GM12878 (cell line): ENCODE results near the gene SLC35F3. TPM values are rescaled to one million over a fixed set of nuclear protein-coding genes. Genes with fewer than 3 reads are reported as not detected.

Experiments used
- ATAC-seq: fragments of 200-7000 bp; cut with Tn5 transposase; 3 replicates; pipeline ENCODE4 v1.9.1; 2020; ENCODE audit warnings: mild to moderate bottlenecking, moderate library complexity
- BruUV-seq: library from RNA; stranded (reverse); fragments of 400-500 nt; replicated peaks from 2 replicates; lab custom pipeline; 2021; lab: Mats Ljungman, UMichigan
- CTCF ChIA-PET: fragments of 300-600 bp; sonication (Branson Sonifier 250); formaldehyde crosslinking; extraction: SDS; loops from one replicate; lab custom pipeline; 2021; ENCODE audit warnings: inconsistent platforms; lab: Yijun Ruan, JAX
- POLR2A ChIA-PET: fragments of 350-600 bp; formaldehyde crosslinking; extraction: SDS; loops from one replicate; lab custom pipeline; 2021; ENCODE audit warnings: inconsistent platforms; lab: Charles Lee
- RAD21 ChIA-PET: fragments of 300-600 bp; sonication (Branson Sonifier 250); formaldehyde crosslinking; loops from one replicate; lab custom pipeline; 2023; ENCODE audit warnings: antibody characterized with exemption; ENCODE audit not compliant: unreplicated experiment; lab: Charles Lee
- SMC1A ChIA-PET: fragments of 300-600 bp; sonication (Branson Sonifier 250); formaldehyde crosslinking; loops from one replicate; lab custom pipeline; 2023; ENCODE audit not compliant: unreplicated experiment, uncharacterized antibody; lab: Charles Lee
- DNase-seq: peaks from one replicate; pipeline ENCODE4 v3.0.0-alpha.2; 2011; ENCODE audit warnings: low read depth, low spot score
- FAIRE-seq: peaks from 3 replicates; lab custom pipeline; 2011; peaks lifted over from hg19 to GRCh38; lab: Jason Lieb, UNC
- H2AFZ ChIP-seq: 2 replicates; pipeline ENCODE4 v1.6.0; 2011; ENCODE audit warnings: low read depth, low read length, control low read depth; ENCODE audit not compliant: control insufficient read depth
- H3K27ac ChIP-seq: 2 replicates; pipeline ENCODE4 v1.5.1; 2011; ENCODE audit warnings: control low read depth; ENCODE audit not compliant: control insufficient read depth, insufficient read depth
- H3K27me3 ChIP-seq, 2 experiments: replicated peaks in 1 of 2; 2 replicates each; pipeline versions ENCODE4 v1.6.0 to v1.6.1; 2011; ENCODE audit warnings: low read length in 1 of 2; ENCODE audit not compliant: control insufficient read depth in 2 of 2, insufficient read depth in 2 of 2
- H3K36me3 ChIP-seq, 2 experiments: 2 replicates each; pipeline ENCODE4 v1.5.1; 2011; ENCODE audit warnings: low read length in 1 of 2; ENCODE audit not compliant: control insufficient read depth in 2 of 2, insufficient read depth in 2 of 2
- H3K4me1 ChIP-seq: 2 replicates; pipeline ENCODE4 v1.6.1; 2011; ENCODE audit warnings: mild to moderate bottlenecking, low read length, moderate library complexity, mixed read lengths; ENCODE audit not compliant: control insufficient read depth, insufficient read depth
- H3K4me2 ChIP-seq: 2 replicates; pipeline ENCODE4 v1.6.0; 2011; ENCODE audit warnings: control low read depth; ENCODE audit not compliant: control insufficient read depth, insufficient read depth
- H3K4me3 ChIP-seq: fragments of 200-600 bp; sonication (generic); 2 replicates; pipeline ENCODE4 v1.5.1; 2016
- H3K79me2 ChIP-seq: 2 replicates; pipeline ENCODE4 v1.6.0; 2011; ENCODE audit warnings: low read length; ENCODE audit not compliant: control insufficient read depth, insufficient read depth
- H3K9ac ChIP-seq: 2 replicates; pipeline ENCODE4 v1.8.0; 2011; ENCODE audit warnings: low read length, control low read depth, mixed read lengths; ENCODE audit not compliant: control insufficient read depth, insufficient read depth
- H3K9me3 ChIP-seq: replicated peaks from 3 replicates; pipeline ENCODE4 v1.5.1; 2011; ENCODE audit warnings: mild to moderate bottlenecking, low read length; ENCODE audit not compliant: control insufficient read depth, insufficient read depth
- H4K20me1 ChIP-seq: 2 replicates; pipeline ENCODE4 v1.6.0; 2011; ENCODE audit not compliant: control insufficient read depth, insufficient read depth
- CUX1 ChIP-seq: IDR thresholded peaks from 2 replicates; pipeline ENCODE4 v1.6.1; 2012; ENCODE audit warnings: improper control_type of control experiment, low read depth, low read length; ENCODE audit not compliant: insufficient replicate concordance
- E2F8 ChIP-seq: fragments of 450-650 bp; IDR thresholded peaks from 2 replicates; pipeline ENCODE4 v1.6.1; 2018; ENCODE audit warnings: mild to moderate bottlenecking, low read depth, moderate library complexity; ENCODE audit not compliant: partially characterized antibody
- HDGF ChIP-seq: fragments of 450-650 bp; IDR thresholded peaks from 2 replicates; pipeline ENCODE4 v1.6.1; 2016; ENCODE audit warnings: antibody characterized with exemption
- MTA3 ChIP-seq: IDR thresholded peaks from 2 replicates; pipeline ENCODE4 v1.6.1; 2012; ENCODE audit warnings: low read length, inconsistent platforms, borderline replicate concordance
- MXI1 ChIP-seq: fragments of 150-350 bp; IDR thresholded peaks from 2 replicates; pipeline ENCODE4 v1.6.1; 2011; ENCODE audit warnings: low read depth, mild to moderate bottlenecking, inconsistent platforms, low read length, improper control_type of control experiment
- NFYA ChIP-seq: IDR thresholded peaks from 2 replicates; pipeline ENCODE4 v1.6.1; 2011; ENCODE audit warnings: low read depth, mild to moderate bottlenecking, low read length, improper control_type of control experiment, borderline replicate concordance
- NKRF ChIP-seq: fragments of 450-650 bp; conservative IDR thresholded peaks from 2 replicates; pipeline ENCODE4 v1.6.1; 2017; ENCODE audit warnings: mild to moderate bottlenecking, moderate library complexity
- POU2F2 ChIP-seq: IDR thresholded peaks from 3 replicates; pipeline ENCODE4 v1.6.1; 2011; ENCODE audit warnings: low read depth, mild to moderate bottlenecking, low read length, borderline replicate concordance
- SPI1 ChIP-seq: IDR thresholded peaks from 2 replicates; pipeline ENCODE4 v1.6.1; 2011; ENCODE audit warnings: low read depth, mild to moderate bottlenecking, low read length, moderate library complexity, borderline replicate concordance; ENCODE audit not compliant: insufficient read depth
- ZZZ3 ChIP-seq: IDR thresholded peaks from 2 replicates; pipeline ENCODE4 v1.6.1; 2011; ENCODE audit warnings: low read depth; ENCODE audit not compliant: control insufficient read depth, insufficient read length
- WGBS: methylation state at CpG from one replicate; pipeline ENCODE4 v1.1.6; 2016; ENCODE audit warnings: low lambda C conversion rate; ENCODE audit not compliant: insufficient replicate concordance, insufficient coverage; ENCODE audit errors: missing lambda C conversion rate; 5-methylcytosine and 5-hydroxymethylcytosine counted together
- in situ Hi-C: fragments of 300-500 bp; cut with MboI; formaldehyde crosslinking; loops from 9 replicates; pipeline ENCODE4 v1.14.3; 2018; ENCODE audit warnings: mixed read lengths
- intact Hi-C: fragments of 100-400 bp; cut with micrococcal nuclease; formaldehyde crosslinking; loops from one replicate; pipeline ENCODE4 v1.14.2; 2022; ENCODE audit not compliant: unreplicated experiment
- polyA plus RNA-seq, 11 experiments: library from polyadenylated mRNA; depleted of rRNA in 4 of 11; unstranded in 6 of 11; stranded (reverse) in 5 of 11; fragments of >200 nt; fragmentation: Nextera tagmentation in 4 of 11; fragmentation: Illumina TruSeq in 1 of 11; extraction: Ambion mirVana in 4 of 11; extraction: Trizol in 1 of 11; gene quantifications; 1 replicate in 1 of 11; 2 replicates in 10 of 11; pipeline versions ENCODE4 v1.2.1 to v1.2.3, GENCODE V29; 2011 to 2016; ENCODE audit warnings: inconsistent platforms in 2 of 11, missing spikeins in 2 of 11, low read depth in 1 of 11
- total RNA-seq, 4 experiments: library from RNA; depleted of rRNA in 3 of 4; stranded (reverse); fragments of >200 nt in 3 of 4; fragmentation: Illumina TruSeq in 1 of 4; extraction: Trizol in 1 of 4; gene quantifications; 2 replicates each; pipeline versions ENCODE4 v1.2.1 to v1.2.3, GENCODE V29; 2013 to 2021
- TF ChIP-seq, protein P1 (sequence below): fragments of 450-650 bp; IDR thresholded peaks from 2 replicates; pipeline ENCODE4 v1.6.1; 2016; ENCODE audit warnings: mild to moderate bottlenecking

SLC35F3 gene
- total and polyA plus RNA-seq, 10 of the 15 experiments (the other 5 are each of a cell fraction or from before 2014, with no cell fraction given) = 1.0 to 8.6 (median 5.7) TPM

GRCh38 chr1:233975486-233975885, 71.0 kb downstream of the SLC35F3 start:
- intact Hi-C loops = no loop called here
- no peak for TF ChIP-seq E2F8
- no peak for TF ChIP-seq SPI1
- TF ChIP-seq MTA3 = no peak
- no peak for TF ChIP-seq CUX1
- no peak for TF ChIP-seq ZZZ3
- no peak for TF ChIP-seq NKRF
- no peak for TF ChIP-seq POU2F2
- TF ChIP-seq, protein P1, sequence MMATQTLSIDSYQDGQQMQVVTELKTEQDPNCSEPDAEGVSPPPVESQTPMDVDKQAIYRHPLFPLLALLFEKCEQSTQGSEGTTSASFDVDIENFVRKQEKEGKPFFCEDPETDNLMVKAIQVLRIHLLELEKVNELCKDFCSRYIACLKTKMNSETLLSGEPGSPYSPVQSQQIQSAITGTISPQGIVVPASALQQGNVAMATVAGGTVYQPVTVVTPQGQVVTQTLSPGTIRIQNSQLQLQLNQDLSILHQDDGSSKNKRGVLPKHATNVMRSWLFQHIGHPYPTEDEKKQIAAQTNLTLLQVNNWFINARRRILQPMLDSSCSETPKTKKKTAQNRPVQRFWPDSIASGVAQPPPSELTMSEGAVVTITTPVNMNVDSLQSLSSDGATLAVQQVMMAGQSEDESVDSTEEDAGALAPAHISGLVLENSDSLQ = no peak
- no peak for TF ChIP-seq HDGF
- TF ChIP-seq NFYA = no peak
- no peak for TF ChIP-seq MXI1
- Histone ChIP-seq H3K9me3 (no peaks in the 10 kb centered on the region), H3K4me3 (no peak overlapping the region), H3K27me3 (no peaks in the 10 kb centered on the region; a peak in 1 of 4 replicates), H3K4me1 (no peaks in the 10 kb centered on the region), H4K20me1 (no peaks in the 10 kb centered on the region), H3K27ac (no peak overlapping the region), H3K9ac (no peak overlapping the region), H3K79me2 (no peaks in the 10 kb centered on the region), H2AFZ (no peak overlapping the region), H3K4me2 (no peak overlapping the region), H3K36me3 (no peaks in the 10 kb centered on the region)
- no peak for ATAC-seq
- ChIA-PET POLR2A (no interaction called here), CTCF (no interaction called here), SMC1A (no interaction called here), RAD21 (no interaction called here)
- in situ Hi-C loops = no loop called here
- 50% methylated on average over 11 of the region's 11 CpGs for WGBS
- FAIRE-seq = no peak
- no peak for DNase-seq
- no TSS peak for BruUV-seq
